Measurements from ENCODE around the gene PGF.
"Not testable (repeated sequence)": the region's sequence is repeated elsewhere in the genome, so short reads cannot be mapped to it uniquely, and the experiment has no call there.

PGF gene

DNA sequence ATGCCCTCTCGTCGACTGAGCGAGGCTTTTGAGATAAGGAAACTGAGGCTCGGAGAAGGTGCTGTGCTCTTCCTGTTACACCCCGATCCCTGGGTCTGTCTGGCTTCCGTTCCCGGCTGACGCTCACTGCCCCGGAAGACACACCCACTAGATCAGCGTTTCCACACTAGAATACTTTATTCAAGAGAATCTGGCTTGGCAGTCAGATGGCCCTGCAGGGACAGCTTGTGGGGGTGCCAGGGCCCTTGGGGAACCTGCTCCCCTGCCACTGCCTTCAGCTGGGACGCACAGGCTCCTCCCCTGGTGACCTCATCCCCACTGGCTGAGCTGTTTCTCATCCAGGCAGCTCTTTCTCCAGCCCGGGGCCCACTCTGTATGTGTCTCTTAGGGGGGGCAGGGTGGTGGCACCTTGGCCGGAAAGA lies 13.7 kb downstream of the PGF start:
- DNase-seq: peak; percentile 63

DNA sequence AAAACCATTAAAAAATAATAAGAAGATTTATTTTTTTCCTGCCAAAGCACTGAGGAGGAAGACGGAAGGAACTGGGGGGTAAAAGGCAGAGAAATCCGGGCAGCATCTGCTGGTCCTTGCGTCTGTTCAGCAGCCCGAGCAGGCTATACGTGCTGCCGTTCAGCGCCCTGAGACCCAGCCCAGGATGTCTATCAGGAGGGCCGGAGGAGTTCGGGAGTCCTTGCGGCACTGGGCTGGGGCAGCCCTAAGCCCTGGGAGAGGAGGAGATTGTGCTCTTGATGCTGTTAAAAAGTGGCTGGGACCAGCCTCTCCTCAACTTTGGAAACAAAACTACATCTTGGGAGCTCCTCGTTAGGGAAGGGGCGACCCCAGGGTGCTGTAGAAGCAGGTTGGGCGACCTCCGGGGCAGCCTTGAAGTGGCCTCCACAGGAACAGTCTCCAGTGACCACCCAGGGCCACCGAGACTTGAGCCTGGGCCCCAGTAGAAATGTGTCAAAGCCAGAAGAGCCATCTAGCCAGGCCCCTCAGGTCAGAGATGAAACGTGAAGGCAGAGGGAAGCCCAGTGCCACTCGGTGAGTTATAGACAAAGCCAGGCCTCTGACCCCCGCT lies 14.3 kb downstream of the PGF start:
- no peak for DNase-seq

DNA sequence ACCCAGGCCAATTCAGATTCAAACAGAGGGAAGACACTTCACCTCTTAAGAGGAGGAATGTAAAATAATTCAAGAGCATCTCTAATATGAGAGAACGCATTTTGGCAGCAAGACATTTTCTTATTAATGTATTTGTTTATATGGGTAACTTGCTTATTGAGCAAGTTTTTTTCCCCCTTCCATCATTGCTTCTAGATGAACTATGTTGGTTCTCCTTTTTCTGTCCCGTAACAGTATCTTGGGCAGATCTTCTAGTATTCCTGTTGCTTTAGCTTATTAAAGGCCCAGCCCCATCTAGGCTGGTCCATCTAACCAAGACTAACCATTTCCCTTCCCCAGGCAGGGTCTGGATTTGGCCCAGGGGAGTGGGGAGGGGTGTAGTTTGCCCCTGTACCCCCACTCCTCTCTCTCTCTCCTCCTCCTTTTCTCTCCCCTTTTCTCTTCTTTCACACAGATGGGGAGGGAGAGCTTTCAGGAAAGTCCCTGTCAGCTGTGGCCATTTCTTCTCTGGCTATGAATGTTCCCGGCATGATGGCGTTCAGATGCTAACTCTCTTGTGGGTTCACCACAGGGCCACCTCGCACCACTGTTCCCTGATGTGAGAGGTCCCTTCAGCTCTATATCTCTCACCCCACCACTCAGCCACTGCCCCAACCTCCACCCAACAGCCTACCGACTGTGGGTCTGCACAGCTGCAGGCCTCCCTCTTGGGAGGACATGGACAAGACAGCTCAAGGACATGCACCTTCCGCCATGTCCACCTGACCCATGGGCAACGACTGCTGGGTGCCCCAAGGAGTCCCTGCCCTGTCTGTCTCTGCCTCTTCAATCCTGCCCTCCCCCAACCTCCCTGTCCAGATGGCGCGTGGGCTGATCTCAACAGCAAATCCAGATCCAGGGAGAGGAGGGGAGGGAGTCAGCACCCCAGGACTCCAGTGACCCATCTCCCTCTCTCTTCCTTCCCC lies 16.6 kb downstream of the PGF start:
- DNase-seq: no peak

DNA sequence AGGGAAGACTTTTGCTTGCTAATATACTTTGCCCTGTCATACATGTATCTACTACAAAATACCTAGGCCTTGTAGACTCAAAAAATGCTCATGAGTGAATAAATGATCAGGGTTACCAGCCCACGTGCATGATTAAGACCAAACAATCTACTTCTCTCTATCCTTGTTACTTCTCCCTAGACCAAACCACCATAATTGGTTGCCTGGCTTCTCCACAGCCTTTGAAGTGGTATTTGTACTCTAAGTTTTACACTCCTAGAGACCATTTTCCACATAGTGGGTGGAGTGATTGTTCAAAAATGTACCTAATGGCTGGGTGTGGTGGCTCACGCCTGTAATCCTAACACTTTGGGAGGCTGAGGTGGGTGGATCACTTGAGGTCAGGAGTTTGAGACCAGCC lies 18.2 kb downstream of the PGF start:
- DNase-seq: no peak

- DNase-seq: no peak
Measured at GRCh38 chr14:74936731-74937130, 18.7 kb downstream of the PGF start.

DNA sequence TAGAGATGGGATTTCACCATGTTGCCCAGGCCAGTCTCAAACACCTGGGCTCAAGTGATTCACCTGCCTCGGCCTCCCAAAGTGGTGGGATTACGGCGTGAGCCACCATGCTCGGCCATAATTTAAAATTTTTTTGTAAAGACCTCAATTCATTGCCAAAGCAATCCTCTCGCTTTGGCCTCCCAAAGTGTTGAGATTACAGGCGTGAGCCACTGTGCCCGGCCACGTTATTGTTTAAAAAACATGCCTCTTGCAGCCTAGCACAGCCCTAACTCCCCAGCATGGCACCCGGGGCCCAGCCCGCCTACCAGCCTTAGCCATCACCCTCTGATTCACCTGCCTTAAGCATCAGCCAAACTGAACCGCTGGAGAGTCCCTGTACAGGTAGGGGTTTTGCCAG lies 19.2 kb downstream of the PGF start:
- DNase-seq: no peak

- DNase-seq: peak; percentile 50
Measured at GRCh38 chr14:74935360-74935680, 20.1 kb downstream of the PGF start.

GRCh38 chr14:74934476-74935359 lies 20.7 kb downstream of the PGF start:
- peak; percentile 64 for DNase-seq

DNA sequence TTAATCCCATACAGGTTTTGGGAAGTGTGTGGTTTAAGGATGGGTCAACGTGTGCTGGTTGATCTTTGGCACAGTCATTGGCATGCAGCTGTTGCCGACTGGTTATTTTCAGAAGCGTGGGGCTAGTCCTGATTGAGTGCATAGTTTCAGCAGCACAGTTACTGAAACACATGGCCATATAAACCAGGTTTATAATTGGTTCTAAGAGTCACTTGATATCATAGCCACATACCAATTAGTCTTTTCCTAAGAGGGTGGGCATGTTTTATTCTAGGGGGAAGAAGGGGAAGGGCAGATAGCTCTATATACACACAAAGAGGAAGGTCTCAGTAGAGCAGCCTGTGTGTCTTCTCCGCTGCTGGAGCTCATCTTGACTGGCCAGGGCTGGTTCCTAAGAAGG lies 21.4 kb downstream of the PGF start:
- DNase-seq: no peak

GRCh38 chr14:74932936-74933335 lies 22.5 kb downstream of the PGF start:
- not testable (repeated sequence) for DNase-seq

- peak; percentile 84 for DNase-seq
Measured at GRCh38 chr14:74932401-74932901, 22.9 kb downstream of the PGF start.

DNA sequence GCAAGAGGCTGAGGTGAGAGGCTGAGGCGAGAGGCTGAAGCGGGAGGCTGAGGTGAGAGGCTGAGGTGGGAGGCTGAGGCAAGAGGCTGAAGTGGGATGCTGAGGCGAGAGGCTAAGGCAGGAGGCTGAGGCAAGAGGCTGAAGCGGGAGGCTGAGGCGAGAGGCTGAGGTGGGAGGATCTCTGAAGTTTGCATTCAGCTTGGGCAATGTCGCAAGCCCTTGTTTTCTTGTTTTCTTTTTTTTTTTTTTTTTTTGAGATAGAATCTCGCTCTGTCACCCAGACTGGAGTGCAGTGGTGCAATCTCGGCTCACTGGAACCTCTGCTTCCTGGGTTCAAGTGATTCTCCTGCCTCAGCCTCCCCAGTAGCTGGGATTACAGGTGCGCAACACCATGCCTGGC lies 23.7 kb downstream of the PGF start:
- not testable (repeated sequence) for DNase-seq

DNA sequence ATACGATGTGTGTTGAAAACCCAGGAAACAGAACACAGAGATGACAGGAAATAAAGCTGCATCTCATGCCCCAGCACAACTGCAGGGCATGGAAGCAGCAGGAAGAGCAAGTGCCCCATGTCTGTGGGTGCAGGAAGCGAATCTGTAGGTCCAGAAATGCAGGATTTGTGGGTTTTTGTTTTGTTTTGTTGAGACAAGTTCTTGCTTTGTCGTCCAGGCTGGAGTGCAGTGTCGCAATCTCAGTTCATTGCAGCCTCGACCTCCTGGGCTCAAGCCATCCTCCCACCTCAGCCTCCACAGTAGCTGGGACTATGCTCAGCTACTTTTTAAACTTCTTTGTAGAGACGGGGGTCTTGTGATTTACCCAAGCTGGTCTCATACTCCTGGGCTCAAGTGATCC lies 26.2 kb downstream of the PGF start:
- DNase-seq: no peak

DNA sequence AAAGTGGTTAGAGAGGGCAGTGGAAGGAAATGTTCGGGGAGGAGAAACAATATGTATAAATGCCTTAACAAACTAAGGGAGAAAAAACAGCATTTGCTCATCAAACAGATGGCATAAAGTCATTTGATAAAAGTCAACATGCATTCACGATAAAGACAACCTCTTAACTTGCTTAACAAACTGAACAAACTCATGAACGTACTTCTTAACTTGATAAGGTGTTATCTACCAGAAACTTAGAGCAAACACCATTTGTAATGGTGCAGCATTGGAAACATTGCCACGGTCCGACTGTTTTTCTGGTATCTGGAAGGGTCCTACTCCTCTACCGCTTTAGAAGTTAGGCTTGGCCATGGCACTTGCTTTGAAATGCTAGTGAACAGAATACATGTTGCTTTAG lies 28.2 kb downstream of the PGF start:
- no peak for DNase-seq

GRCh38 chr14:74924061-74924460 lies 31.3 kb downstream of the PGF start:
- DNase-seq: no peak

DNA sequence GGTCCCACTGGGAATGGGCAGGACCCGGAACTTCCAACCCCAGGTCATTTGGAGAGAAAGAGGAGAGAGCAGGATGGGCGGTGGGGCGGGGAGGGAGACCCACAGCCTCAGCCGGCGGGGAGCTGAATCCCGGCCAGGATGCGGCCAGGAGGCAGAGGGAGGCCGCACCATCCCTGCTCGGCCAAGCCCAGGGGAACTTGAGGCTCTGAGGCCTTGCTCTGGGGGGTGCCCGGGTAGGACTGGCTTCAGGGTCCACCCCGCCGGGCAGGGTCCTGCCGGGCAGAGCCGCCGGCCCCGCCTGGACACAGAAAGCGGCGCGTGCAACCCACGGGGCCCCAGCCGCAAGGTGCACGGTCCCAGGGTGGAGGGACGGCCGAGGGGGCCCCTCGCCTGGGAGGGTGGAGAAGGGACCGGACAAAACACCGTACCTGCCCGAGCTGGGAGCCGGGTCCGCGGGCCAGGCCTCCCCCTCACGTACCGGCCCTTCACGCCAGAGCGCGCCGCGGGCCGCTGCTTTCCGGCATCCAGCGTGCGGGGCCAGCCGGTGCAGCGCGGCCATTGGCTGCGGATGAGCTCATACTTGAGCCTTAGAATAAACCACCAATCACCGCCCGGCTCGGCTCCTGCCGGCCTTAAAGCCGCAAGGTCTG lies 32.5 kb downstream of the PGF start, which contains the start of gene RPS6KL1:
RPS6KL1 (minus strand) TSS at position 509 of the 650 bp plus-strand sequence. CDS start 1,719 bp downstream, outside the sequence.
- DNase-seq: peak; percentile 86

DNA sequence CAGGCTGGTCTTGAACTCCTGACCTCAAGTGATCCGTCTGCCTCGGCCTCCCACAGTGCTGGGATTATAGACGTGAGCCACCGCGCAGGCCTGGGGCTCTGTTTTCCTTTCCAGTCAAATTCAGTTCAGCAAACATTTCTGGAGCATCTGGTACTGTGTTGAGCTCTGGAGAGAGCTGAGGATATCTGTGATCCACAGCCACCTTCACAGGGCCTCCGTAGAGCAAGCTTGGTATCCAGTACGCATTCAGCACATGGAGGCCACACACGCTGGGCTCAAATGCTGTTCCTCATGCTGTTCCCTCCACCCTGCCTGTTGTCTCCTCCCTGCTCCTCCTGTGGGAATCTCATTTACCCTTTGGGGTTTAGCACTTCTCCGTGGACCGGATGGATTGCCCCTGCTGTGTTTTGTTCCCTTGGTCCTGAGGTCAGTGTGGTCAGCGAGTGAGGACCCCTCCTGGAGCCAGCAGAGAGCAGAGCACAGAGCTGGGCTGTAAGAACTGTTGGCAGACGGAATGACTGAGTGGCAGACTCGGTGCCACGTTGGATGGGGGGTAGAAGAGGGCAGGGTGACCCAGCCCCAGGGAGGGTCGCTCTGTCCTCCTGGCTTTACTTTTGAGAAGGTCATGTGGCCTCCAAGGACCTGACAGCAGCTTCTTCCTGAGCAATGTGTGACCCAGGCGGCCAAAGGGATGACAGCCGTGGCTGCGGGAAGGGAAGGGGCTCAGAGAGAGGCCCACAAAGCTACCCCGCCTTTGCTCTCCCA lies 33.2 kb downstream of the PGF start:
- no peak for DNase-seq

DNA sequence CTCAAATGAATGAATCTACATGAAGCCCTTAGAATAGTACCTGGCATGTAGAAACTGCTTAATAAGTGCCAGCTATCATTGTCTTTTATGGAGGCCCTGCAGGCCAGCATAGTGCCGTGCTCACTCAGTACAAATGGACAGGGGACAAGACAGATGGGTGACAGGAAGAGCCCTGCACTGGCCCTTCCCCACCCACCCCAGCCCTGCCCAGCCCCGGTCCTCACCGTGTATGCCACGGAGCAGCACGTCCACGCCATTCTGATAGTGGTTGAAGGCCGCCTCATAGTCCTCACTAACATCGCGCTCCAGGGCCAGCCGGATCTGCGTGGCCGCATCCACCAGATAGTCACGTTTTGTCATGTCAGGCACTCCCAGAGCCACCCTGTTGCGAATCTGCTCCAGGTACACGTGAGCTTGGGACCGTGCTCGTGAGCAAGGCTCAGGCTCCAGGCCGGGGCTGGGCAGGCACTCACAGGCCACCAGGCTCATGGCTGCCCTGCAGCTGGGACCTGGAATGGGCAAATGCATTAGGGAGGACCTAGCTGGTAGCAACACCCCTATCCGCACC lies 34.3 kb downstream of the PGF start:
- no peak for DNase-seq

DNA sequence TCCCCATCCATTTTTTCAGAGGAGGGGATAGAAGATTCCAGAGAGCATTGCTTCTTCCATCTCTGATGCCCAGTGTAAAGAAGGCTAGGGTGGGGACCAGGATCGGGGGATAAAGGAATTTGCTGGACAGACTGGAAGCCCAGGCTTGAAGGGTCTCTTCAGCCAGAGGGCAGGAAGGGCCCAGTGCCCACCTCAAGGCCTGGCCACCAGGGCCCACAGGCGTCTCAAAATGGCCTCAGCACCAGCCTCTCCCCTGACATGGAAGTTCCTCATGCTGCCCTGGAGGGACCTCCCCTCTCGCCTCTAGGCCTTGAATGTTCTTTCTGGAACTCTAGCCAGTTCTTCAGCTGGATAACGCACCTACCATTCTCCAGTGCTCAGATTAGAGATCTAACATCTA lies 35.1 kb downstream of the PGF start:
- no peak for DNase-seq

DNA sequence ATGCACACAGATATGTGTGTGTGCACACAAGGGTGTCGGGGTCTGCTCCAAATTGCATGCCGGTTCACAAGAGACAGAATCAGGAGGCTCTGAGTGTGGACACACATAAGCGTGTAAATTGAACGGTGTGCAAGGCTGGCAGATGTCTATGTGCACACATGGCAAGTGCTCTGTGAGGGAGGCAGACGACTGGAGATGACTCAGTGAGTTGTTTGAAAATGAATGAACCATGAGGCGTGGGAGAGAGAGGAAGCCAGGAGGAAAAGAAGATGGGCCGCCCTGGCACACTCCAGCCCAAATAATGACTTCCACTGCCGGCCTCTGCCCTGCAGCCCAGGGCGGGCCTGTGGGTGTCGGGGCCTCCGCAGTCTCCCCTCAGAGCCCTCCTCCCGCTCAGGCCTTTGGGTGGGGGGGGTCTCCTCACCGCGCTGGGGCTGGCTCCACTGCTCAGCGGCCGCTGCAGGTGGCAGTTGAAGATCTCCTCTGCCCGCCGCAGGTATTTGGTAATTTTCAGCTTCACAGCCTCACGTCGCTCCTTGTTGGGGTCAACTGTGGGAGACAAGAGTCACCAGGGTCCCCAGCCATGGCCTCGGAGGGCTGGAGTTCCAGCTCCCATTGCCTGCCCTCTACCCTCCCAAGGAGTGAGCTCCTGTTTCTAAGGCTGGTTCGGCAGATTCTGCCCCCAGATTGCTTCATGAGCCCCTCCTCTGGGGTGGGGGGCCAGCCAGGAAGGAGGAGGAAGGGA lies 35.8 kb downstream of the PGF start:
- no peak for DNase-seq

GRCh38 chr14:74918380-74918779 lies 37.0 kb downstream of the PGF start:
- DNase-seq: no peak

Measured in femur (tissue), 1 donor.